ENCODE results near the gene TSPEAR.

GRCh38 chr21:44617071-44617501 is 94.3 kb downstream of the TSPEAR start:
- TF ChIP-seq CTCF (IDR thresholded peaks at IDR 0.05; ENCODE audit: low read depth, low read length, poor library complexity, severe bottlenecking) = no peak
- TF ChIP-seq EZH2phosphoT487 (IDR thresholded peaks at IDR 0.05; ENCODE audit: borderline replicate concordance, low read length) = no peak

All from DOHH2 (cell line).